SK-N-MC (cell line): ENCODE data around the gene ARHGAP24.

Experiments used
- EZH2 ChIP-seq: fragments of 200-600 bp; sonication (generic); IDR thresholded peaks from one replicate; pipeline ENCODE4 v1.6.1; 2017; ENCODE audit warnings: antibody characterized with exemption
- FOXP2 ChIP-seq: optimal IDR thresholded peaks from 2 replicates; pipeline ENCODE3; 2011; ENCODE audit warnings: mild to moderate bottlenecking, moderate library complexity; ENCODE audit not compliant: insufficient read depth; ENCODE audit errors: extremely low read length, control extremely low read depth
- POLR2AphosphoS5 ChIP-seq: IDR thresholded peaks from 2 replicates; pipeline ENCODE4 v1.6.1; 2012; ENCODE audit warnings: mild to moderate bottlenecking, low read depth, low read length, borderline replicate concordance

DNA sequence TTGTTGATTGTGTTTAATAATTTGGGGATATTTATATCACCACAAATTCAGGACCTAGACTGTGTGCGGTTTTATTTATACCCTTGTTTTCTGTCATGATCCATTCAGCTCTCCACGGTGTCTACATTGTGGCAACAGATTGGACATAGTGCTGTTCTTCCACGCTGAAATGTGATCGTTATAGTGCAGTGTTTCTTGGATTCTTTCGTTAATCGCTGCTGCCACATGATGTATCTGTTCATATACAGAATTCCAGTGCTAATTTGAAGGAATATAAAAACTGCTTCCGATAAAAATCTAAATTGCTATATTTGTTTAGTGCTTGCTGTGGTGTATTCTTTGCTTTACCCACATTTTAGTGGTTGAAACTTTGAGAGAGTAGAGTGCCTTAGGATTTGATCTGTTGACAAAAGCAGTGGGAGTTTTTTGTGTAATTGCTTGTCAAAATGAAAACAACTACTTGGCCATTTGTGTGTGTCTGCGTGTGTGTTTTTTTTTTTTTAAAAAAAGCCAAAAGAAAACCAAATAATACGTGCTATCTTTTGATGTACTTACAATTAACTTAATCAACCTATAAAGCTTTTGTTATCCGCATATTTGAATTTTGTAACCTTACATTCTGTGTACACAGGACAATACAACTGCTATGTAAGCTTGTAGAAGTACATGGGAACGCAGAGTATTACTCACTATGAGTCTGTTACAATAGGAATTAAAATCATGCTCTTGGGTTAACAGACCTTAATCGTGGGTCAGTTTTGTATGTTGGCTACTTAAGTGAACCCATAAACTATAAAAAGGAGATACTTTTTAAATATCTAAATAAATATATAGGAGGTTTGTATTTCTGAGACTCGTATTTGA is 353.3 kb downstream of the ARHGAP24 start:
- TF ChIP-seq EZH2 (no peak), POLR2AphosphoS5 (no peak), FOXP2 (no peak)
